GM21576 (cell line): ENCODE measurements around the gene ANKRD11.
"Not testable (repeated sequence)": the region's sequence is repeated elsewhere in the genome, so short reads cannot be mapped to it uniquely, and the experiment has no call there.

Experiments used
- ATAC-seq: cut with Tn5 transposase; IDR thresholded peaks from one replicate; pipeline ENCODE4 v1.9.1; 2021; ENCODE audit warnings: mild to moderate bottlenecking, moderate library complexity; ENCODE audit not compliant: unreplicated experiment

ANKRD11 gene

GRCh38 chr16:89409161-89409711, 81.1 kb downstream of the ANKRD11 start:
- ATAC-seq = no peak

GRCh38 chr16:89408315-89408714, 82.0 kb downstream of the ANKRD11 start:
- no peak for ATAC-seq

GRCh38 chr16:89407925-89408300, 82.4 kb downstream of the ANKRD11 start:
- ATAC-seq = no peak

GRCh38 chr16:89407282-89407924, 83.0 kb downstream of the ANKRD11 start:
- ATAC-seq = no peak

- no peak for ATAC-seq
Observed at GRCh38 chr16:89406277-89406888, 84.0 kb downstream of the ANKRD11 start.

GRCh38 chr16:89404561-89404960, 85.8 kb downstream of the ANKRD11 start:
- ATAC-seq = no peak

GRCh38 chr16:89402962-89403361, 87.4 kb downstream of the ANKRD11 start:
- ATAC-seq = no peak

- no peak for ATAC-seq
Observed at GRCh38 chr16:89401641-89402445, 88.5 kb downstream of the ANKRD11 start.

GRCh38 chr16:89401205-89401604, 89.2 kb downstream of the ANKRD11 start:
- no peak for ATAC-seq

GRCh38 chr16:89400740-89401139, 89.6 kb downstream of the ANKRD11 start:
- ATAC-seq = no peak

GRCh38 chr16:89398924-89399323, 91.4 kb downstream of the ANKRD11 start:
- ATAC-seq = no peak

- ATAC-seq = no peak
Observed at GRCh38 chr16:89397331-89397861, 93.0 kb downstream of the ANKRD11 start.

GRCh38 chr16:89396156-89396555, 94.2 kb downstream of the ANKRD11 start:
- no peak for ATAC-seq

- ATAC-seq = no peak
Observed at GRCh38 chr16:89395150-89396142, 94.9 kb downstream of the ANKRD11 start.

GRCh38 chr16:89393738-89394406, 96.5 kb downstream of the ANKRD11 start:
- no peak for ATAC-seq

- ATAC-seq = no peak
Observed at GRCh38 chr16:89392881-89393737, 97.3 kb downstream of the ANKRD11 start.

- not testable (repeated sequence) for ATAC-seq
Observed at GRCh38 chr16:89390224-89390583, 100.2 kb downstream of the ANKRD11 start.

GRCh38 chr16:89389504-89390223, 100.7 kb downstream of the ANKRD11 start:
- ATAC-seq = not testable (repeated sequence)
